GM13976 (cell line): ENCODE measurements around the gene TENM3.

Experiments
- DNase-seq: peaks from one replicate; pipeline ENCODE4 v3.0.0; 2012; ENCODE audit warnings: low spot score
- CTCF ChIP-seq: IDR thresholded peaks from 2 replicates; pipeline ENCODE4 v1.5.1; 2012; ENCODE audit warnings: borderline replicate concordance, mild to moderate bottlenecking; ENCODE audit not compliant: insufficient read depth; ENCODE audit errors: extremely low read depth, missing control alignments, control extremely low read depth
- in situ Hi-C: fragments of 300-500 bp; cut with MboI; formaldehyde crosslinking; loops from one replicate; pipeline ENCODE4 v1.12.0; 2022; ENCODE audit warnings: low sequenced_read_pairs, mixed read lengths, inconsistent platforms; ENCODE audit not compliant: unreplicated experiment

The TENM3 gene

GRCh38 chr4:182429896-182430295 lies 186.7 kb downstream of the TENM3 start:
- DNase-seq, result no peak
- in situ Hi-C loops, result no loop called here
- TF ChIP-seq CTCF, result no peak

GRCh38 chr4:182432819-182433218 lies 189.6 kb downstream of the TENM3 start:
- in situ Hi-C loops, result no loop called here
- no peak for TF ChIP-seq CTCF
- DNase-seq, result no peak

DNA sequence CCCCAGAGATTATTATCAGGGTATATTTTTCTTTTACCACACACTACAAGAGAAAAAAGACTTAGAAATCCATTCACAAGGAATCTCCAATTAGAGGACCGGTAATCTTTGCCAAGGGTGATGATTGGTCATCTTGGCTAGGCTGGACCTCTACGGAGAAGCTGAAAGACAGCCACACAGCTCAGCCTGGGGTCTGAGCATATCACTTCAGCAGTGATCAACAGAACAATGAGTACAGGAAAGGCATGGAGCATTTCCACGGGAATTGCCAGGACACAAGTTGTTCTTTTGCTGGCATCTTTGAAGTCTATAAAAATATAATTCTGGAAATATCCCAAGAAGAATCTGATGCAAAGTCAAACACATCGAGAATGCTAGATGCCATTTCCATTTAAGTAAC lies 191.5 kb downstream of the TENM3 start:
- in situ Hi-C loops, result no loop called here
- DNase-seq, result no peak
- no peak for TF ChIP-seq CTCF

GRCh38 chr4:182435401-182435800 lies 192.2 kb downstream of the TENM3 start:
- no peak for DNase-seq
- in situ Hi-C loops, result no loop called here
- no peak for TF ChIP-seq CTCF

GRCh38 chr4:182443070-182443469 lies 199.9 kb downstream of the TENM3 start:
- in situ Hi-C loops, result no loop called here
- TF ChIP-seq CTCF, result no peak
- no peak for DNase-seq

GRCh38 chr4:182447767-182448280 lies 204.6 kb downstream of the TENM3 start:
- no peak for TF ChIP-seq CTCF
- DNase-seq, result peak; percentile 12
- in situ Hi-C loops, result no loop called here

- DNase-seq, result peak; percentile 58
- no peak for TF ChIP-seq CTCF
- in situ Hi-C loops, result no loop called here
These were observed 205.3 kb downstream of the TENM3 start for GRCh38 chr4:182448281-182449151.
